ENCODE measurements around the gene TUBGCP3. TPM values are rescaled to one million over a fixed set of nuclear protein-coding genes. Genes with fewer than 3 reads are reported as not detected.

The TUBGCP3 gene
- total and polyA plus RNA-seq, 9 of the 15 experiments (the other 6 are each of a cell fraction or from before 2014, with no cell fraction given) = 3.0 to 24.8 (median 15.2) TPM

- no peak for TF ChIP-seq ARID3B (CRISPR knock-in tag; IDR thresholded peaks at IDR 0.05; ENCODE audit: borderline replicate concordance)
- TF ChIP-seq ZFP36 (IDR thresholded peaks at IDR 0.05; ENCODE audit: low read depth, low read length, partially characterized antibody) = no peak
- TF ChIP-seq ZNF280B (CRISPR knock-in tag; IDR thresholded peaks at IDR 0.05) = no peak
- no peak for TF ChIP-seq ZNF431 (CRISPR knock-in tag; IDR thresholded peaks at IDR 0.05)
- no peak for TF ChIP-seq MXD1 (CRISPR knock-in tag; IDR thresholded peaks at IDR 0.05; ENCODE audit: borderline replicate concordance, poor library complexity, severe bottlenecking)
- no peak for TF ChIP-seq ZNF146 (CRISPR knock-in tag; IDR thresholded peaks at IDR 0.05; ENCODE audit: unreplicated experiment)
- TF ChIP-seq SPI1 (IDR thresholded peaks at IDR 0.05; ENCODE audit: borderline replicate concordance, low read depth, low read length) = peak; percentile 39; the same call in 1 of the 2 replicates
- TF ChIP-seq BCOR (IDR thresholded peaks at IDR 0.05) = no peak
- TF ChIP-seq EZH2 (IDR thresholded peaks at IDR 0.05; ENCODE audit: borderline replicate concordance, low read depth, low read length) = no peak
- no peak for TF ChIP-seq FOSL1 (tag; conservative IDR thresholded peaks at IDR 0.05)
- no peak for TF ChIP-seq NR1H2 (CRISPR knock-in tag; IDR thresholded peaks at IDR 0.05)
- no peak for TF ChIP-seq ZZZ3 (IDR thresholded peaks at IDR 0.05)
- TF ChIP-seq MCM2 (IDR thresholded peaks at IDR 0.05; ENCODE audit: low read depth) = no peak
- no peak for TF ChIP-seq HMGXB4 (CRISPR knock-in tag; IDR thresholded peaks at IDR 0.05)
- peak; percentile 89 for TF ChIP-seq RAD21 (CRISPR knock-in tag; conservative IDR thresholded peaks at IDR 0.05 in 1 of 2, IDR thresholded peaks at IDR 0.05 in 1 of 2)
- TF ChIP-seq POLR2AphosphoS5 (IDR thresholded peaks at IDR 0.05; ENCODE audit: control insufficient read depth, insufficient read depth, low read depth, low read length) = no peak
- TF ChIP-seq UBTF (IDR thresholded peaks at IDR 0.05; ENCODE audit: borderline replicate concordance in 1 of 2, low read depth in 2 of 2, low read length in 2 of 2) = 0 out of 4 replicates have a peak, but pooled peaks of 1 of the 2 experiments have one; percentile 26
Measured at GRCh38 chr13:112606109-112607001, 18.4 kb upstream of the TUBGCP3 start (continued).
